PC-9 (cell line): Measurements from ENCODE around the gene PRKAR1A. TPM values are rescaled to one million over a fixed set of nuclear protein-coding genes. Genes with fewer than 3 reads are reported as not detected.

Source experiments
- BruUV-seq: library from RNA; stranded (reverse); fragments of 400-500 nt; replicated peaks from 2 replicates; lab custom pipeline; 2021; lab: Mats Ljungman, UMichigan
- CTCF ChIA-PET: fragments of 300-600 bp; sonication (Branson Sonifier 250); formaldehyde crosslinking; loops from one replicate; lab custom pipeline; 2022; ENCODE audit warnings: antibody characterized with exemption; lab: Charles Lee
- POLR2A ChIA-PET: fragments of 300-600 bp; sonication (Branson Sonifier 250); formaldehyde crosslinking; loops from one replicate; lab custom pipeline; 2022; ENCODE audit warnings: antibody characterized with exemption; ENCODE audit not compliant: unreplicated experiment; lab: Charles Lee
- DNase-seq, 2 experiments: peaks; one replicate each; pipeline versions ENCODE4 v3.0.0 to v3.0.0-alpha.2; 2015 to 2022; ENCODE audit warnings: mixed read lengths in 1 of 2
- H2AFZ ChIP-seq: fragments of 200-600 bp; sonication (generic); 2 replicates; pipeline ENCODE4 v1.8.1; 2017; ENCODE audit warnings: antibody characterized with exemption
- H3F3A ChIP-seq: fragments of 200-600 bp; sonication (generic); 2 replicates; pipeline ENCODE4 v1.8.1; 2017; ENCODE audit warnings: antibody characterized with exemption, mild to moderate bottlenecking, low read depth; ENCODE audit not compliant: insufficient read depth
- H3K27ac ChIP-seq: fragments of 200-600 bp; sonication (generic); 2 replicates; pipeline ENCODE4 v1.6.1; 2016; ENCODE audit warnings: mixed run types
- H3K27me3 ChIP-seq: fragments of 200-600 bp; sonication (generic); 2 replicates; pipeline ENCODE4 v1.6.1; 2016; ENCODE audit warnings: low read depth, mixed run types; ENCODE audit not compliant: insufficient read depth
- H3K36me3 ChIP-seq: fragments of 200-600 bp; sonication (generic); 2 replicates; pipeline ENCODE4 v1.6.1; 2016; ENCODE audit warnings: low read depth, mixed run types
- H3K4me1 ChIP-seq: fragments of 200-600 bp; sonication (generic); replicated peaks from 2 replicates; pipeline ENCODE4 v1.6.1; 2016; ENCODE audit warnings: mixed run types; ENCODE audit not compliant: insufficient read depth
- H3K4me2 ChIP-seq: fragments of 200-600 bp; sonication (generic); 2 replicates; pipeline ENCODE4 v1.6.1; 2017; ENCODE audit warnings: mixed run types
- H3K4me3 ChIP-seq: fragments of 200-600 bp; sonication (generic); 2 replicates; pipeline ENCODE4 v1.6.1; 2016; ENCODE audit warnings: mixed run types
- H3K79me2 ChIP-seq: fragments of 200-600 bp; sonication (generic); 2 replicates; pipeline ENCODE4 v1.6.1; 2017; ENCODE audit warnings: low read depth, mixed run types
- H3K9me2 ChIP-seq: fragments of 200-600 bp; sonication (generic); 2 replicates; pipeline ENCODE4 v1.8.1; 2017; ENCODE audit warnings: mild to moderate bottlenecking; ENCODE audit not compliant: insufficient read depth
- H3K9me3 ChIP-seq: fragments of 200-600 bp; sonication (generic); 2 replicates; pipeline ENCODE4 v1.8.1; 2016; ENCODE audit warnings: low read depth; ENCODE audit not compliant: insufficient read depth
- H4K20me1 ChIP-seq: fragments of 200-600 bp; sonication (generic); 2 replicates; pipeline ENCODE4 v1.8.1; 2017; ENCODE audit not compliant: insufficient read depth
- CTCF ChIP-seq: fragments of 200-600 bp; sonication (generic); conservative IDR thresholded peaks from 2 replicates; pipeline ENCODE4 v1.6.1; 2017; ENCODE audit warnings: mixed run types, antibody characterized with exemption, mild to moderate bottlenecking, moderate library complexity
- EZH2 ChIP-seq: fragments of 200-600 bp; sonication (generic); IDR thresholded peaks from 2 replicates; pipeline ENCODE4 v1.8.0; 2017; ENCODE audit warnings: antibody characterized with exemption, low read depth
- intact Hi-C: fragments of 100-400 bp; cut with micrococcal nuclease; formaldehyde crosslinking; loops from one replicate; pipeline ENCODE4 v1.10.0; 2022; ENCODE audit not compliant: unreplicated experiment
- total RNA-seq: library from RNA; stranded (reverse); gene quantifications from 2 replicates; pipeline ENCODE4 v1.2.3, GENCODE V29; 2021

The PRKAR1A gene
- total RNA-seq, 1 experiment from 2014 or later = 161 TPM

- Histone ChIP-seq H3K27me3 (no peaks in the 10 kb centered on the region; the same call in 1 of the 2 replicates), H3K4me3 (no peak overlapping the region), H3K36me3 (no peaks in the 10 kb centered on the region), H3K9me2 (no peaks in the 10 kb centered on the region), H2AFZ (no peak overlapping the region), H3F3A (no peaks in the 10 kb centered on the region), H3K4me1 (no peaks in the 10 kb centered on the region), H3K9me3 (no peaks in the 10 kb centered on the region), H4K20me1 (no peaks in the 10 kb centered on the region), H3K4me2 (no peak overlapping the region), H3K79me2 (no peaks in the 10 kb centered on the region), H3K27ac (no peak overlapping the region)
- TF ChIP-seq CTCF (no peak), EZH2 (no peak)
- BruUV-seq = no TSS peak
- no peak for DNase-seq
- ChIA-PET POLR2A (no interaction called here), CTCF (no interaction called here)
- intact Hi-C loops = no loop called here
These were observed 82.3 kb downstream of the PRKAR1A start for GRCh38 chr17:68594552-68594951.

GRCh38 chr17:68595496-68595895 lies 83.3 kb downstream of the PRKAR1A start:
- Histone ChIP-seq H3K9me3 (no peaks in the 10 kb centered on the region), H3K9me2 (no peaks in the 10 kb centered on the region), H3K4me3 (no peak overlapping the region), H4K20me1 (no peaks in the 10 kb centered on the region), H3F3A (no peaks in the 10 kb centered on the region), H3K27ac (no peak overlapping the region), H3K79me2 (no peaks in the 10 kb centered on the region), H2AFZ (no peak overlapping the region), H3K36me3 (no peaks in the 10 kb centered on the region), H3K27me3 (no peaks in the 10 kb centered on the region; the same call in 1 of the 2 replicates), H3K4me1 (no peaks in the 10 kb centered on the region), H3K4me2 (no peak overlapping the region)
- DNase-seq = no peak
- CTCF ChIA-PET = no interaction called here
- intact Hi-C loops = no loop called here
- POLR2A ChIA-PET = no interaction called here
- TF ChIP-seq EZH2 (no peak), CTCF (no peak)
- BruUV-seq = no TSS peak

- BruUV-seq = no TSS peak
- no peaks in the 10 kb centered on the region for H3K4me1 ChIP-seq
These were observed 83.8 kb downstream of the PRKAR1A start for GRCh38 chr17:68595986-68596385.

More at GRCh38 chr17:68595986-68596385, 83.8 kb downstream of the PRKAR1A start:
- H3K9me2 ChIP-seq = no peaks in the 10 kb centered on the region
- CTCF ChIA-PET = no interaction called here
- H3K27me3 ChIP-seq = no peaks in the 10 kb centered on the region; the same call in 1 of the 2 replicates
- no peak overlapping the region for H3K4me2 ChIP-seq
- no peaks in the 10 kb centered on the region for H3K79me2 ChIP-seq
- no peaks in the 10 kb centered on the region for H3K9me3 ChIP-seq
- intact Hi-C loops = no loop called here
- H4K20me1 ChIP-seq = no peaks in the 10 kb centered on the region
- TF ChIP-seq EZH2 (no peak), CTCF (no peak)
- DNase-seq = no peak
- no peak overlapping the region for H3K4me3 ChIP-seq
- POLR2A ChIA-PET = interaction anchor here (0.6 kb wide), 1 partner anchor 401 kb away, joined by 3 read pairs; no protein-coding TSS in a partner anchor
- H2AFZ ChIP-seq = no peak overlapping the region
- H3F3A ChIP-seq = no peaks in the 10 kb centered on the region
- no peaks in the 10 kb centered on the region for H3K36me3 ChIP-seq
- no peak overlapping the region for H3K27ac ChIP-seq
